Activated T-helper 1 cell treated with anti-CD3 and anti-CD28 coated beads, Interleukin-12 subunit alpha, Interleukin-12 subunit beta, Interleukin-2, Interleukin-4 antibody, amounts not matched to agents 30 ng/mL and 10 ng/mL and 1 ng/mL, durations not matched to agents 14 hours and 24 hours and 36 hours (primary cell): ENCODE results near the gene STPG2. TPM values are rescaled to one million over a fixed set of nuclear protein-coding genes. Genes with fewer than 3 reads are reported as not detected.
"Not testable (repeated sequence)": the region's sequence is repeated elsewhere in the genome, so short reads cannot be mapped to it uniquely, and the experiment has no call there.

Experiments
- DNase-seq: peaks from one replicate; pipeline ENCODE4 v3.0.0; 2021; ENCODE audit warnings: low spot score
- H3K27ac Mint-ChIP-seq: one replicate; pipeline ENCODE4 v1.8.0; 2021; ENCODE audit warnings: mild to moderate bottlenecking, mixed read lengths
- H3K27me3 Mint-ChIP-seq: one replicate; pipeline ENCODE4 v1.8.0; 2022; ENCODE audit warnings: mild to moderate bottlenecking, moderate library complexity, mixed read lengths; ENCODE audit not compliant: insufficient read depth
- H3K36me3 Mint-ChIP-seq: one replicate; pipeline ENCODE4 v1.8.0; 2021; ENCODE audit warnings: low read depth, mixed read lengths
- H3K4me1 Mint-ChIP-seq: one replicate; pipeline ENCODE4 v1.8.0; 2021; ENCODE audit warnings: low read depth, mixed read lengths
- H3K4me3 Mint-ChIP-seq: one replicate; pipeline ENCODE4 v1.8.0; 2021; ENCODE audit warnings: mild to moderate bottlenecking, moderate library complexity, mixed read lengths
- H3K9me3 Mint-ChIP-seq: one replicate; pipeline ENCODE4 v1.8.0; 2021; ENCODE audit warnings: mixed read lengths
- intact Hi-C: fragments of 100-400 bp; cut with micrococcal nuclease; formaldehyde crosslinking; loops from one replicate; pipeline ENCODE4 v1.15.1; 2024
- total RNA-seq: library from RNA; stranded (reverse); gene quantifications from 2 replicates; pipeline ENCODE4 v1.2.3, GENCODE V29; 2022

STPG2 gene
- total RNA-seq, 1 donor from 2014 or later: not detected

DNA sequence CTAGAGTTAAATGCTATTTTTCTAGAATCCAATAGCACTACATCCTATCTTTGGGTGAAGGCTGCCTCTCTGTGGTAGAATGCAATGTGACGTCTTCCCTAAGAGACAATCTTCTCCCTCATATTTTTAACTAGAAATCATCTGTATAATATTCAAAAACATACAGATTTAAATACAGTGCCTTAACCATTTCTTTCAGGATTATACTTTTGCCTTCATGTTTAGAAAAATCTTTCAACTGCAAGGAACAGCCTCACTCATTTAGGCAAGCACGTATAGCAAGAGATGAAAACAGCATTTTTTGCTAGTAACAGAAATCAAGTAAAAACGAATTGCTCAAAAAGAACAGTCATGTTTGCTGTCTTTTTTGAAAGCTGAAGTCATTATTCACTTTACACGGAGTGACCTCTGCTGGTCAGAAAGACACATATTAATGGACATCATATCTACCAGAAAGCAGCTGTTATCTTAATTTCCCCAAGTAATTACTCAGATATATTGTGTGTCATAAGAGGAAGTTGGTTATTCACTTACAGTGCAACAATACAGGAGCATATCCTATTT, 422.3 kb downstream of the STPG2 start:
- DNase-seq: no peak
- H3K36me3 Mint-ChIP-seq: no peaks in the 10 kb centered on the region
- no peak overlapping the region for H3K4me3 Mint-ChIP-seq
- no peaks in the 10 kb centered on the region for H3K27me3 Mint-ChIP-seq
- intact Hi-C loops: no loop called here
- no peaks in the 10 kb centered on the region for H3K4me1 Mint-ChIP-seq
- no peaks in the 10 kb centered on the region for H3K9me3 Mint-ChIP-seq
- no peak overlapping the region for H3K27ac Mint-ChIP-seq

- no peak for DNase-seq
- H3K9me3 Mint-ChIP-seq: peaks cover 31% of the 10 kb centered on the region
- H3K4me1 Mint-ChIP-seq: no peaks in the 10 kb centered on the region
- H3K27me3 Mint-ChIP-seq: no peaks in the 10 kb centered on the region
- H3K36me3 Mint-ChIP-seq: no peaks in the 10 kb centered on the region
- intact Hi-C loops: no loop called here
- no peak overlapping the region for H3K27ac Mint-ChIP-seq
- H3K4me3 Mint-ChIP-seq: no peak overlapping the region
Observed at GRCh38 chr4:97691111-97691605, 452.1 kb downstream of the STPG2 start.

DNA sequence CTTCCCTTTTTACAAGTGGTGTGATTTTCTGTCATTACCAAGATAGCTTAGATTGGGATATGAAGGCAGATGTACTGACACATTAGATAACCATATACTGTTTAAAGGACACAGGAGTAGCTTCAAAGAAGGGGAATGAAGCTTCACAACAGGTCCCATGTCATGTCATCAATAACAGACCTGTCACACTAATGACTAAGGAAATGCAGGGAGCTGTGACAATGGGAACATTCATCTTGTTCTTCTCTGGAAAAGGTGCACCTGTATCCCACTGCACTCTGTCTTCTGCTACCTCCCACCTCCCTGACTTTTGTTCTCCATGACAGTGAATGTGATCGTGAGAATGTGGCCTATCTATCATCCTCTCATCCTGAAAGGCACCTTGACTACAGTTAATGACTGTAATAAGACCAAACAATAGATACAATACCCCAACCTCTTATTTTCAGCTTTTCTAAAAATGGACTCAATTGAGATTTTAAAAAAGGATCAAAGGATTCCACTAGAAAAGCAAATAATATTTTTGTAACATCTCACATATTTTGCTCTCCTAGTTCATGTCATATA, 472.5 kb downstream of the STPG2 start:
- Mint-ChIP-seq H3K27ac (no peak overlapping the region), H3K27me3 (no peaks in the 10 kb centered on the region), H3K36me3 (no peaks in the 10 kb centered on the region), H3K9me3 (no peaks in the 10 kb centered on the region), H3K4me1 (no peaks in the 10 kb centered on the region), H3K4me3 (no peak overlapping the region)
- intact Hi-C loops: no loop called here
- DNase-seq: no peak

GRCh38 chr4:97665553-97665952, 477.7 kb downstream of the STPG2 start:
- DNase-seq: no peak
- Mint-ChIP-seq H3K36me3 (no peaks in the 10 kb centered on the region), H3K4me1 (no peaks in the 10 kb centered on the region), H3K4me3 (no peak overlapping the region), H3K27ac (no peak overlapping the region), H3K9me3 (no peaks in the 10 kb centered on the region), H3K27me3 (no peaks in the 10 kb centered on the region)
- intact Hi-C loops: no loop called here

GRCh38 chr4:97664741-97665140, 478.5 kb downstream of the STPG2 start:
- Mint-ChIP-seq H3K36me3 (no peaks in the 10 kb centered on the region), H3K4me1 (no peaks in the 10 kb centered on the region), H3K9me3 (no peaks in the 10 kb centered on the region), H3K27ac (no peak overlapping the region), H3K4me3 (no peak overlapping the region), H3K27me3 (no peaks in the 10 kb centered on the region)
- intact Hi-C loops: no loop called here
- DNase-seq: no peak

GRCh38 chr4:97662133-97662532, 481.1 kb downstream of the STPG2 start:
- Mint-ChIP-seq H3K27me3 (no peaks in the 10 kb centered on the region), H3K9me3 (no peaks in the 10 kb centered on the region), H3K27ac (no peak overlapping the region), H3K36me3 (no peaks in the 10 kb centered on the region), H3K4me1 (no peaks in the 10 kb centered on the region), H3K4me3 (no peak overlapping the region)
- intact Hi-C loops: no loop called here
- DNase-seq: no peak

DNA sequence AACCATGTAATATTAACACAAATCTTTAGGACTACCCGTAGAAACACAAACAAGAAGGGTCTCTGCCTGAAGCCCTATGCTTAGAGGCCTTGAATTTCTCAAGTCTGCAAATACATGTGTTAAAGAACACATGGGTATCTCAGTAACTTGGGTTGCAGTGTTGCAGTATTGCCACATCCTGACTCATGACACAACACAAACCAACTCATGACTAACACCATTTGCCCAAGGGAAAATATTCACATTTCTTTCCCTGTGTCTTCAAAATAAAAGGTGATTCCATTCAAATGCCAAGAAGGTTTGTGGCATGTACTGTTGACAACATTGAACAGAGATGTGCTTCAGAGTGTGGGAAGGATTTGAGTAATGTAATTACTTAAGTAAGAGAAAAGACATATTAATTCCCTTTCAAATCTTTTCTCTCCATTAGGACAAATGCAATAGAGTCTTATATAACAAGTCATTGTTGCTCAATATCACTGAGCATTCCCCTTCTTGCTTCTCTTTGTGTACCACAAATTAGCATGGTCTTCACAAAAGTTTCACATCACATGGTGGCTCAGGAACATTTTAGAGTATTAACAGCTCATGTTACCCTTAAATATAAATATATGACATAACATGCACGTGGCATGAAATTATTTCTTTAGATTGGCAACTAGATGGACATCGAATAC, 487.1 kb downstream of the STPG2 start:
- Mint-ChIP-seq H3K27ac (no peak overlapping the region), H3K27me3 (no peaks in the 10 kb centered on the region), H3K9me3 (no peaks in the 10 kb centered on the region), H3K36me3 (no peaks in the 10 kb centered on the region), H3K4me1 (no peaks in the 10 kb centered on the region), H3K4me3 (no peak overlapping the region)
- DNase-seq: no peak
- intact Hi-C loops: no loop called here

GRCh38 chr4:97653701-97654100, 489.6 kb downstream of the STPG2 start:
- Mint-ChIP-seq H3K36me3 (no peaks in the 10 kb centered on the region), H3K27ac (no peak overlapping the region), H3K9me3 (no peaks in the 10 kb centered on the region), H3K4me1 (no peaks in the 10 kb centered on the region), H3K27me3 (no peaks in the 10 kb centered on the region), H3K4me3 (no peak overlapping the region)
- intact Hi-C loops: no loop called here
- no peak for DNase-seq

- H3K27ac Mint-ChIP-seq: no peak overlapping the region
- intact Hi-C loops: no loop called here
- no peaks in the 10 kb centered on the region for H3K36me3 Mint-ChIP-seq
- H3K9me3 Mint-ChIP-seq: no peaks in the 10 kb centered on the region
- no peak for DNase-seq
- no peaks in the 10 kb centered on the region for H3K4me1 Mint-ChIP-seq
- H3K27me3 Mint-ChIP-seq: no peaks in the 10 kb centered on the region
- H3K4me3 Mint-ChIP-seq: no peak overlapping the region
Observed at GRCh38 chr4:97646997-97647396, 496.3 kb downstream of the STPG2 start.

- intact Hi-C loops: no loop called here
- no peaks in the 10 kb centered on the region for H3K4me1 Mint-ChIP-seq
- no peaks in the 10 kb centered on the region for H3K36me3 Mint-ChIP-seq
- DNase-seq: no peak
- no peaks in the 10 kb centered on the region for H3K27me3 Mint-ChIP-seq
- H3K9me3 Mint-ChIP-seq: no peaks in the 10 kb centered on the region
- H3K27ac Mint-ChIP-seq: no peak overlapping the region
- H3K4me3 Mint-ChIP-seq: no peak overlapping the region
Observed at GRCh38 chr4:97645071-97645821, 498.0 kb downstream of the STPG2 start.

- H3K4me1 Mint-ChIP-seq: no peaks in the 10 kb centered on the region
- no peak overlapping the region for H3K4me3 Mint-ChIP-seq
- intact Hi-C loops: no loop called here
- H3K27me3 Mint-ChIP-seq: no peaks in the 10 kb centered on the region
- H3K9me3 Mint-ChIP-seq: no peaks in the 10 kb centered on the region
- no peak overlapping the region for H3K27ac Mint-ChIP-seq
- H3K36me3 Mint-ChIP-seq: no peaks in the 10 kb centered on the region
- DNase-seq: no peak
Observed at GRCh38 chr4:97643179-97643578, 500.1 kb downstream of the STPG2 start.

DNA sequence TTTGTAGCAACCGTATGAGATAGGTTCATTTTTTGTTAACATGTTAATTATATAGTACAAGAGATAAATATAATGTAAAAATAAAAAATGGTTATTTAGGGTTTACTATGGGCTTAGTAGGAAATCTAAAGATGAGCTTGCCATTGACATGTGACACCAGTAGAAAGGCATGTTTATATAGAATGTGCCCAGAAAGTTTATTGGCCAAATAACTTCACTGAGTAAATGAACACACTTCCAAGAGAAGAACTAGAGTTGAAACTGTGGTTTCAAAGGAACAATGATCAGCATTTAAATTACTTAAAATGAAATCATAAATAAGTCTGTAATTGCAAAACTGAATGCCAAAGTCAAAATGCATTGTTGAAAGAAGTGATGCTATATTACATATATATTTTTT, 503.3 kb downstream of the STPG2 start:
- intact Hi-C loops: no loop called here
- Mint-ChIP-seq H3K27ac (no peak overlapping the region), H3K4me3 (no peak overlapping the region), H3K9me3 (no peaks in the 10 kb centered on the region), H3K27me3 (no peaks in the 10 kb centered on the region), H3K36me3 (no peaks in the 10 kb centered on the region), H3K4me1 (no peaks in the 10 kb centered on the region)
- no peak for DNase-seq

- H3K4me3 Mint-ChIP-seq, H3K27ac Mint-ChIP-seq, H3K36me3 Mint-ChIP-seq, DNase-seq, intact Hi-C loops, H3K9me3 Mint-ChIP-seq, H3K4me1 Mint-ChIP-seq, H3K27me3 Mint-ChIP-seq: not testable (repeated sequence)
Observed at GRCh38 chr4:97633831-97634230, 509.4 kb downstream of the STPG2 start.
